ENCODE measurements around the gene SLC35A5. TPM values are rescaled to one million over a fixed set of nuclear protein-coding genes. Genes with fewer than 3 reads are reported as not detected.

The SLC35A5 gene
- total and polyA plus RNA-seq, 8 donors: 42.6 to 64.2 (median 59.3) TPM

GRCh38 chr3:112617285-112617684, 55.4 kb downstream of the SLC35A5 start:
- no peak for ATAC-seq
- no peak for DNase-seq
- Histone ChIP-seq H3K36me3 (no peaks in the 10 kb centered on the region), H3K27ac (no peak overlapping the region), H3K4me3 (no peak overlapping the region), H3K4me1 (no peaks in the 10 kb centered on the region), H3K27me3 (no peaks in the 10 kb centered on the region), H3K9me3 (no peaks in the 10 kb centered on the region)
- intact Hi-C loops (cut with DNase I): no loop called here
- no peak for TF ChIP-seq CTCF (IDR thresholded peaks at IDR 0.05)

GRCh38 chr3:112619295-112619694, 57.5 kb downstream of the SLC35A5 start:
- H3K27ac ChIP-seq: no peak overlapping the region
- H3K4me1 ChIP-seq: no peaks in the 10 kb centered on the region
- no peaks in the 10 kb centered on the region for H3K36me3 ChIP-seq
- H3K27me3 ChIP-seq: no peaks in the 10 kb centered on the region
- TF ChIP-seq CTCF (IDR thresholded peaks at IDR 0.05): no peak
- ATAC-seq (no peak), DNase-seq (no peak)
- no peak overlapping the region for H3K4me3 ChIP-seq
- no peaks in the 10 kb centered on the region for H3K9me3 ChIP-seq
- intact Hi-C loops (cut with DNase I): no loop called here

GRCh38 chr3:112623213-112623612, 61.4 kb downstream of the SLC35A5 start:
- no peaks in the 10 kb centered on the region for H3K27me3 ChIP-seq
- H3K27ac ChIP-seq: no peak overlapping the region
- intact Hi-C loops (cut with DNase I): no loop called here
- H3K36me3 ChIP-seq: no peaks in the 10 kb centered on the region
- DNase-seq (no peak), ATAC-seq (no peak)
- no peak for TF ChIP-seq CTCF (IDR thresholded peaks at IDR 0.05)
- no peaks in the 10 kb centered on the region for H3K9me3 ChIP-seq
- H3K4me3 ChIP-seq: no peak overlapping the region
- no peaks in the 10 kb centered on the region for H3K4me1 ChIP-seq

GRCh38 chr3:112623717-112624116, 61.9 kb downstream of the SLC35A5 start:
- Histone ChIP-seq H3K27ac (no peak overlapping the region), H3K36me3 (no peaks in the 10 kb centered on the region), H3K4me1 (no peaks in the 10 kb centered on the region), H3K4me3 (no peak overlapping the region), H3K9me3 (no peaks in the 10 kb centered on the region), H3K27me3 (no peaks in the 10 kb centered on the region)
- TF ChIP-seq CTCF (IDR thresholded peaks at IDR 0.05): no peak
- intact Hi-C loops (cut with DNase I): no loop called here
- DNase-seq (no peak), ATAC-seq (no peak)

- ATAC-seq (no peak), DNase-seq (no peak)
- H3K27ac ChIP-seq: no peak overlapping the region
- no peaks in the 10 kb centered on the region for H3K9me3 ChIP-seq
- no peaks in the 10 kb centered on the region for H3K4me1 ChIP-seq
- intact Hi-C loops (cut with DNase I): no loop called here
- TF ChIP-seq CTCF (IDR thresholded peaks at IDR 0.05): no peak
- H3K4me3 ChIP-seq: no peak overlapping the region
- no peaks in the 10 kb centered on the region for H3K27me3 ChIP-seq
- H3K36me3 ChIP-seq: no peaks in the 10 kb centered on the region
Measured at GRCh38 chr3:112627419-112627818, 65.6 kb downstream of the SLC35A5 start.

Data from left lung (tissue), 10 donors.